Activated CD8-positive, alpha-beta T cell treated with anti-CD3 and anti-CD28 coated beads for 36 hours (primary cell): Measurements from ENCODE around the gene ABI1. TPM values are rescaled to one million over a fixed set of nuclear protein-coding genes. Genes with fewer than 3 reads are reported as not detected.
A peak's percentile ranks its signal among the peaks of the same experiment; 100 is the strongest.

Source experiments
- ATAC-seq: fragments of 200-7000 bp; cut with Tn5 transposase; one replicate; pipeline ENCODE4 v1.10.0; 2021; ENCODE audit warnings: mild to moderate bottlenecking, moderate library complexity
- CTCF ChIA-PET: fragments of 350-600 bp; sonication (Branson Sonifier 250); formaldehyde crosslinking; loops from one replicate; lab custom pipeline; 2021; ENCODE audit warnings: antibody characterized with exemption; lab: Charles Lee
- POLR2A ChIA-PET: fragments of 350-600 bp; sonication (Branson Sonifier 250); formaldehyde crosslinking; loops from one replicate; lab custom pipeline; 2021; ENCODE audit warnings: antibody characterized with exemption; lab: Charles Lee
- DNase-seq: peaks from one replicate; pipeline ENCODE4 v3.0.0-alpha.2; 2020
- H3K27ac Mint-ChIP-seq: one replicate; pipeline ENCODE4 v1.8.0; 2021; ENCODE audit warnings: mild to moderate bottlenecking, mixed read lengths
- H3K27me3 Mint-ChIP-seq: one replicate; pipeline ENCODE4 v1.8.0; 2021; ENCODE audit warnings: mixed read lengths
- H3K36me3 Mint-ChIP-seq: one replicate; pipeline ENCODE4 v1.8.0; 2021; ENCODE audit warnings: low read depth, mixed read lengths
- H3K4me1 Mint-ChIP-seq: one replicate; pipeline ENCODE4 v1.8.0; 2021; ENCODE audit warnings: low read depth, mixed read lengths
- H3K4me3 Mint-ChIP-seq: one replicate; pipeline ENCODE4 v1.8.0; 2021; ENCODE audit warnings: mild to moderate bottlenecking, moderate library complexity, mixed read lengths
- H3K9me3 Mint-ChIP-seq: one replicate; pipeline ENCODE4 v1.8.0; 2021; ENCODE audit warnings: mixed read lengths
- intact Hi-C: fragments of 100-400 bp; cut with micrococcal nuclease; formaldehyde crosslinking; loops from one replicate; pipeline ENCODE4 v1.10.0; 2022
- total RNA-seq, 2 experiments: library from RNA; stranded (reverse); gene quantifications; one replicate each; pipeline ENCODE4 v1.2.3, GENCODE V29; 2021
- TF ChIP-seq, protein P1 (sequence below): fragments of 200-600 bp; IDR thresholded peaks from one replicate; pipeline ENCODE4 v1.8.0; 2022; ENCODE audit warnings: antibody characterized with exemption, mild to moderate bottlenecking

Gene ABI1
- total RNA-seq, 2 experiments from 2014 or later = 32.4 to 37.2 TPM

DNA sequence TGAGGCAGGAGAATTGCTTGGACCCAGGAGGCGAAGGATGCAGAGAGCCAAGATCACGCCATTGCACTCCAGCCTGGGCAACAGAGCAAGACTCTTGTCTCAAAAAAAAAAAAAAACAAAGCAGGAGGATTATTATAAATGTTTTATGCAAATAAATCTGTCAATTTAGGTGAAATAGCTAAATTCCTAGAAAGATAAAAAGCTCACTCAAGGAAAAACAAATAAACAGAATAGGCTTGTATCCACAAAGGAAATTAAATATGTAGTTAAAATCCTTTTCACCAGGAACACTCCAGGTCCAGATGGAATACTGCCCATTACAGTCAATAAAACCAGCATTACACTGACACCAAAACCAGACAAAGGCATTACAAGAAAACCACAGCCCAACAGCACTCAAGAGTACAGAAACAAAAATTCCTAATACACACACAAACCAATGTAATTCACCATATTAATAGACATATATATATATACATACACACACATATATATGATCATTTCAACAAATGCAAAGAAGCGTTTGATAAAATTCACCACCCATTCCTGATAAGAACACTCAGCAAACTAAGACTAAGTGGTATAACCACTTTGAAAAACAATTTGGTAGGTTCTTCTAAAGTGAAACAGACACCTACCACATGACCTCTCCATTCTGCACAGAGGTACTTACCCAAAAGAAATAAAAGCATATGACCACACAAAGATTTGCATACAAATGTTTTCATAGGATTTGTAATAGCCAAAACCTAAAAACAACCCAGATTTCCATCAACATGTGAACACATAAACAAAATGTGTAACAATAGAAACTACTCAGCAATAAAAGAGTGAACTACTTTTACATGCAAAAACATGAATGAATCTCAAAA lies 38.8 kb downstream of the ABI1 start:
- no peak for DNase-seq
- ATAC-seq = peak; percentile 74
- ChIA-PET CTCF (interaction anchor here (1.8 kb wide), 1 partner anchor 17 kb away, joined by 5 read pairs; no protein-coding TSS in a partner anchor), POLR2A (no interaction called here)
- Mint-ChIP-seq H3K27ac (peak overlapping the region; percentile 48), H3K4me1 (peaks cover 59% of the 10 kb centered on the region), H3K9me3 (peaks cover 3% of the 10 kb centered on the region), H3K36me3 (peaks cover 29% of the 10 kb centered on the region), H3K4me3 (no peak overlapping the region), H3K27me3 (no peaks in the 10 kb centered on the region)
- TF ChIP-seq, protein P1, sequence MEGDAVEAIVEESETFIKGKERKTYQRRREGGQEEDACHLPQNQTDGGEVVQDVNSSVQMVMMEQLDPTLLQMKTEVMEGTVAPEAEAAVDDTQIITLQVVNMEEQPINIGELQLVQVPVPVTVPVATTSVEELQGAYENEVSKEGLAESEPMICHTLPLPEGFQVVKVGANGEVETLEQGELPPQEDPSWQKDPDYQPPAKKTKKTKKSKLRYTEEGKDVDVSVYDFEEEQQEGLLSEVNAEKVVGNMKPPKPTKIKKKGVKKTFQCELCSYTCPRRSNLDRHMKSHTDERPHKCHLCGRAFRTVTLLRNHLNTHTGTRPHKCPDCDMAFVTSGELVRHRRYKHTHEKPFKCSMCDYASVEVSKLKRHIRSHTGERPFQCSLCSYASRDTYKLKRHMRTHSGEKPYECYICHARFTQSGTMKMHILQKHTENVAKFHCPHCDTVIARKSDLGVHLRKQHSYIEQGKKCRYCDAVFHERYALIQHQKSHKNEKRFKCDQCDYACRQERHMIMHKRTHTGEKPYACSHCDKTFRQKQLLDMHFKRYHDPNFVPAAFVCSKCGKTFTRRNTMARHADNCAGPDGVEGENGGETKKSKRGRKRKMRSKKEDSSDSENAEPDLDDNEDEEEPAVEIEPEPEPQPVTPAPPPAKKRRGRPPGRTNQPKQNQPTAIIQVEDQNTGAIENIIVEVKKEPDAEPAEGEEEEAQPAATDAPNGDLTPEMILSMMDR = no peak
- intact Hi-C loops = no loop called here

DNA sequence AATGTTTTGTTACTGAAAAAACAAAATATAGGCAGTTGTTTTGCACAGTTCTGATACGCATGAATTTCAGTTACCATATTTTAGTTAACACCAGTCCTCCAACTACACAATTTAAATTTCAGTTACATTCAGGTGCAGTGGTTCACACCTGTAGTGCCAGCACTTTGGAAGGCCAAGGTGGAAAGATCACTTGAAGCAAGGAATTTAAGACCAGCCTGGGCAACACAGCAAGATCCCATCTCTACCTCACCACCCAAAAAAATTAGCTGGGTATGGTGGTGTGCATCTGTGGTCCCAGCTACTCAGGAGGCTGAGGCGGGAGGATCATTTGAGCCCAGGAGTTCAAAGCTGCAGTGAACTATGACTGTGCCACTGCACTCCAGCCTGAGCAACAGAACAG lies 45.3 kb downstream of the ABI1 start:
- no peaks in the 10 kb centered on the region for H3K9me3 Mint-ChIP-seq
- H3K27ac Mint-ChIP-seq = no peak overlapping the region
- peaks cover 51% of the 10 kb centered on the region for H3K4me1 Mint-ChIP-seq
- DNase-seq (no peak), ATAC-seq (no peak)
- intact Hi-C loops = no loop called here
- TF ChIP-seq, protein P1 = no peak
- no peaks in the 10 kb centered on the region for H3K27me3 Mint-ChIP-seq
- CTCF ChIA-PET = interaction anchor here (1.0 to 1.1 kb wide), 2 partner anchors 9 to 46 kb away, joined by 3 to 4 read pairs; partner anchors contain the start of gene ABI1
- H3K36me3 Mint-ChIP-seq = peaks cover 24% of the 10 kb centered on the region
- no peak overlapping the region for H3K4me3 Mint-ChIP-seq
- POLR2A ChIA-PET = no interaction called here

DNA sequence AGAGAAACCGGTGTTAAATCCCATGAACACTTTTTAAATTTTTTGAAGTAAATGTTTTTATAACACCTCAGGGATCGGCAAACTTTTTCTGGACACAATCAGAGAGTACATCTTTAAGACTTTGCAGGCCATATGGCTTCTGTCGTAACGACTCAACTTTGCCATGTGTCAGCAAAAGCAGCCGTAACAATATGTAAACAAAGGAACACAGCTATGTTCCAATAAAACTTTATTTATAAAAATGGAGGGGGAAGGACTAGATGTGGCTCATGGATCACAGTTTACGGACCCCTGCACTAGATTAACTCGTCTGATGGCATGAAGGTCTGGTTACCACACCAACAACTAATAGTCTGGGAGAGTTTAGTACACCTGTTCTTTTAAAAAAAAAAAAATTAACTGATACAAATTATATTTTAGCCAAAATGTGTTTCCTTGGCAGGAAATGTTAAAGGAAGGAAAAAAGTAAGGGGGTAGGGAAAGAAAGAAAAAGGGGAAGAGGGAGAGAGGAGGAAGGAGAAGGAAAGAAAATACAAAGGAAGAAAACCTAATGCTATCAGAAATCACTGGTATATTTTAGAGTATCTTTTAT lies 50.2 kb downstream of the ABI1 start:
- TF ChIP-seq, protein P1 = no peak
- H3K4me1 Mint-ChIP-seq = peaks cover 54% of the 10 kb centered on the region
- no peaks in the 10 kb centered on the region for H3K9me3 Mint-ChIP-seq
- DNase-seq (no peak), ATAC-seq (no peak)
- intact Hi-C loops = no loop called here
- no peak overlapping the region for H3K27ac Mint-ChIP-seq
- ChIA-PET CTCF (interaction anchor here (1.0 to 1.9 kb wide), 2 partner anchors 16 to 51 kb away, joined by 5 read pairs; partner anchors contain the start of gene ABI1), POLR2A (no interaction called here)
- H3K27me3 Mint-ChIP-seq = no peaks in the 10 kb centered on the region
- H3K36me3 Mint-ChIP-seq = peaks cover 16% of the 10 kb centered on the region
- no peak overlapping the region for H3K4me3 Mint-ChIP-seq

DNA sequence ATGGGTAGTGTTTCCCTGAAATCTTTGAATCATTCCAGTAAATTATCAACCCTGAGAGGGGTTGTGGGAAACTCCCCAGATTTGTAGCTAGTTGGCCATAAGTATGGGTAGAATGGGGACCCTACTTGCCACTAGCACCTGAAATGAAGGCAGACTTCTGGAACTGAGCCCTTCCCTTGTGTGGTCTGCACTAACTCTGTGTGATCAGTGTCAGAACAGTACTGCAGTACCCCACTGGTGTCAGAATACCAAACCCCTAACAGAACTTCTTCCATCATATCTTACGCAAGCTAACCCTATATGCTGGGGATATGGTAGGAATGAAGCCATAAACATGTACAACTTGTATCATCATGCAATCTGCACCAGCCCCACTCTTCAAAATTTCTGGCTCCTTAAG lies 50.8 kb downstream of the ABI1 start:
- ATAC-seq (peak; percentile 24), DNase-seq (no peak)
- ChIA-PET POLR2A (no interaction called here), CTCF (interaction anchor here (1.9 kb wide), 1 partner anchor 15 kb away, joined by 5 read pairs; no protein-coding TSS in a partner anchor)
- intact Hi-C loops = no loop called here
- Mint-ChIP-seq H3K4me3 (no peak overlapping the region), H3K36me3 (peaks cover 16% of the 10 kb centered on the region), H3K9me3 (no peaks in the 10 kb centered on the region), H3K27me3 (no peaks in the 10 kb centered on the region), H3K4me1 (peaks cover 56% of the 10 kb centered on the region), H3K27ac (no peak overlapping the region)
- TF ChIP-seq, protein P1 = no peak
